Activated CD8-positive, alpha-beta memory T cell treated with anti-CD3 and anti-CD28 coated beads, Interleukin-2, amount 10 ng/mL, durations not matched to agents 7 days and 5 days (primary cell): Measurements from ENCODE around the gene ITGB2. TPM values are rescaled to one million over a fixed set of nuclear protein-coding genes. Genes with fewer than 3 reads are reported as not detected.
A peak's percentile ranks its signal among the peaks of the same experiment; 100 is the strongest.

Experiments
- ATAC-seq: fragments of 150-1000 bp; cut with Tn5 transposase; one replicate; pipeline ENCODE4 v1.10.0; 2021; ENCODE audit warnings: moderate library complexity
- CTCF ChIA-PET: fragments of 350-600 bp; sonication (Branson Sonifier 250); formaldehyde crosslinking; loops from one replicate; lab custom pipeline; 2021; ENCODE audit warnings: antibody characterized with exemption; lab: Charles Lee
- DNase-seq: peaks from one replicate; pipeline ENCODE4 v3.0.0-alpha.2; 2020
- H3K27ac Mint-ChIP-seq: one replicate; pipeline ENCODE4 v1.8.0; 2021; ENCODE audit warnings: mild to moderate bottlenecking, mixed read lengths
- H3K27me3 Mint-ChIP-seq: one replicate; pipeline ENCODE4 v1.8.0; 2021; ENCODE audit warnings: mixed read lengths
- H3K36me3 Mint-ChIP-seq: one replicate; pipeline ENCODE4 v1.8.0; 2021; ENCODE audit warnings: mild to moderate bottlenecking, mixed read lengths
- H3K4me1 Mint-ChIP-seq: one replicate; pipeline ENCODE4 v1.8.0; 2021; ENCODE audit warnings: mixed read lengths
- H3K4me3 Mint-ChIP-seq: one replicate; pipeline ENCODE4 v1.8.0; 2021; ENCODE audit warnings: mild to moderate bottlenecking, moderate library complexity, mixed read lengths
- H3K9me3 Mint-ChIP-seq: one replicate; pipeline ENCODE4 v1.8.0; 2022; ENCODE audit warnings: low read depth, mixed read lengths
- total RNA-seq, 2 experiments: library from RNA; stranded (reverse); gene quantifications; one replicate each; pipeline ENCODE4 v1.2.3, GENCODE V29; 2021

The ITGB2 gene
- total RNA-seq, 2 experiments from 2014 or later, result 336 to 372 TPM

DNA sequence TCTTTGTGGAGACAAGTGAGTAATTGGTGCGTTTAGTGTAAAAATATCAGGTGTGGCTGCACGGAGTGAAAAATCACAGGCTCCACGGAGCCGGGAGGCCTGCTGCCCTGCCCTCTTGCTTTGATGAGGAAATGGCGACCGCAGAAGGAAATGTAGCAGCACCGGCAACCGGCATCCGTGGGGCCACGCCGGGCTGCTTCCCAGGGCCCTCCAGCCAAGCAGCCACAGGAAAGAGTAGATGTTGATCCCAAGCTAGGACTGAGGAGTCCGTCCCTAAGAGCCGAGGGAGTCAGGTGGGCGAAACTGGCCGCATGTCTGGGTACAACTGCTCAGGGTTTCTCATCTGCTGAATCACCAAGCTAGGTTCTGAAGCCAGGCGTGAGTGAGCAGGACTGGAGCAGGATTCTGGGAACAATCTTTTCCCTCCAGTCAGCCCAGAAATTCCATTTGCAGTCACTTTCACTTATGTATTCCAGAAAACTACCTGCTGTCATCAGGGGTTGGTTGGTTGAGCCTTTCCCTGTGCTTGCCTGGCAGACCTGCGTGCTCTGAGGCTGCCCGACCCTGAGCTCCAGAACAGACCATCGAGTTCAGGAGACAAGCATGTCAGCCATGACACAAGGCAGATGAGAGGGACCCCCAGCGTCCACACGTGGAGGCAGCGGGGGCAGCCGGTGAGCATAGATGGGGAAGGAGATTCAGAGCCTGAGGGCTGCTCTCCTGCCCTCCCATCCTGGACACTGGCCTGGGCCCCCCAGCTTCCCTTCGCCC, 5.8 kb upstream of the ITGB2 start:
- CTCF ChIA-PET, result interaction anchor here (0.8 to 10.9 kb wide), 14 partner anchors 11 to 225 kb away, joined by 3 to 185 read pairs (median 4); partner anchors contain the start of genes ITGB2, PTTG1IP, SLX9 and UBE2G2
- peaks cover 7% of the 10 kb centered on the region for H3K36me3 Mint-ChIP-seq
- H3K9me3 Mint-ChIP-seq, result no peaks in the 10 kb centered on the region
- peak overlapping the region; percentile 93 for H3K27ac Mint-ChIP-seq
- H3K27me3 Mint-ChIP-seq, result no peaks in the 10 kb centered on the region
- peaks cover 80% of the 10 kb centered on the region for H3K4me1 Mint-ChIP-seq
- DNase-seq, result peak; percentile 70
- H3K4me3 Mint-ChIP-seq, result peak overlapping the region; percentile 72
- ATAC-seq, result peak; percentile 40

DNA sequence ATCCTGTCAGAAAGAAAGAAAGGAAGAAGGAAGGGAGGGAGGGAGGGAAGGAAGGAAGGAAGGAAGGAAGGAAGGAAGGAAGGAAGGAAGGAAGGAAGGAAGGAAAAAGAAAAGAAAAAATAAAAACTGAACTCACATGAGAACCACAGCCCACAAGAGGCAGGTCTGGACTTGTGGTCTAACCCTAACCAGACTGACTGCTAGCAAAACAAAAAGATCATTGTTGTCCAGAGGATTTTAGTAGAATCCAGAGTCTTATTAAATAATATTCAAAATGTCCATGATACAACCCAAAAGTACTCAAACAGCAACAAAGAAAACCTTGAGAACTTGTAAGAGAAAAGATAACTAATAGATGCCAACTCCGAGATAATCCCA, 4.7 kb upstream of the ITGB2 start:
- Mint-ChIP-seq H3K36me3 (peaks cover 10% of the 10 kb centered on the region), H3K9me3 (no peaks in the 10 kb centered on the region), H3K27ac (peak overlapping the region; percentile 76), H3K27me3 (no peaks in the 10 kb centered on the region), H3K4me3 (peak overlapping the region; percentile 19), H3K4me1 (peaks cover 78% of the 10 kb centered on the region)
- ATAC-seq (no peak), DNase-seq (peak; percentile 72)
- CTCF ChIA-PET, result interaction anchor here (1.3 to 10.9 kb wide), 4 partner anchors 10 to 124 kb away, joined by 4 to 185 read pairs (median 22); partner anchors contain the start of genes ITGB2, SLX9 and UBE2G2

- no peaks in the 10 kb centered on the region for H3K9me3 Mint-ChIP-seq
- peak overlapping the region; percentile 19 for H3K4me3 Mint-ChIP-seq
- ATAC-seq, result no peak
- no peak for DNase-seq
- CTCF ChIA-PET, result interaction anchor here (1.3 to 10.9 kb wide), 3 partner anchors 9 to 123 kb away, joined by 4 to 185 read pairs (median 39); partner anchors contain the start of genes ITGB2 and UBE2G2
- H3K36me3 Mint-ChIP-seq, result peaks cover 13% of the 10 kb centered on the region
- H3K27me3 Mint-ChIP-seq, result no peaks in the 10 kb centered on the region
- peak overlapping the region; percentile 76 for H3K27ac Mint-ChIP-seq
- H3K4me1 Mint-ChIP-seq, result peaks cover 74% of the 10 kb centered on the region
These were observed 4.1 kb upstream of the ITGB2 start for GRCh38 chr21:44924606-44925377.

DNA sequence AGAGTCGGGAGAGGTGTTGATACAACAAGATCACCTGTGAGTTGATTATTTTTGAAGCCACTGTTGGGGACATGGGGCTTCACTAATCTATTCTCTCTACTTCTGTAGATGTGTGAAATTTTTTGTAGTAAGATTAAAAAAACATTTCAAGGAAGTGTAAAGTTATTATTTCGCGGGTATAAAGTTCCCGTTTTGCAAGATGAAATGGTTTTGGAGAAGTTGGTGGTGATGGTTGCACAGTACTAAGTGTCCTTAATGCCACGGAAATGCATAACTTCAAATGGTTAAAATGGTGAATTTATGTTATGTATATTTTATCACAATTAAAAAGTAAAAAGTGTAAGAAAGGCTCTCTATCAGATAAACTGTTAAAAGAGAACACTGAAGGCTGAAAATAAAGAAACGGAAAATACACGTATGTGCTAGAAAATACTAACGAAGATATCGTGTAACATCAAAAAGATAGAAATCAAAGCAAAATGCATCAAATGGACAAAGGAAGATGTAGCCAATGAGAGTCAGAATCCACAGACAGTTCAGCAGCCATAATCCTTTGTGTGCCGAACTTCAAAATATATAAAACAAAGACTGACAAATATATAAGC, 2.9 kb upstream of the ITGB2 start:
- no peak for DNase-seq
- CTCF ChIA-PET, result no interaction called here
- Mint-ChIP-seq H3K36me3 (peaks cover 20% of the 10 kb centered on the region), H3K27ac (peak overlapping the region; percentile 3), H3K4me3 (peak overlapping the region; percentile 44), H3K4me1 (peaks cover 68% of the 10 kb centered on the region), H3K27me3 (no peaks in the 10 kb centered on the region), H3K9me3 (no peaks in the 10 kb centered on the region)
- no peak for ATAC-seq

GRCh38 chr21:44921928-44922327, 1.2 kb upstream of the ITGB2 start:
- ATAC-seq (no peak), DNase-seq (no peak)
- Mint-ChIP-seq H3K36me3 (peaks cover 30% of the 10 kb centered on the region), H3K27ac (peak overlapping the region; percentile 50), H3K4me1 (peaks cover 68% of the 10 kb centered on the region), H3K27me3 (no peaks in the 10 kb centered on the region), H3K4me3 (peak overlapping the region; percentile 91), H3K9me3 (no peaks in the 10 kb centered on the region)
- CTCF ChIA-PET, result no interaction called here

- Mint-ChIP-seq H3K4me1 (peaks cover 65% of the 10 kb centered on the region), H3K9me3 (no peaks in the 10 kb centered on the region), H3K27me3 (no peaks in the 10 kb centered on the region), H3K4me3 (peak overlapping the region; percentile 91), H3K27ac (peak overlapping the region; percentile 85), H3K36me3 (peaks cover 39% of the 10 kb centered on the region)
- ATAC-seq (peak; percentile 41), DNase-seq (peak; percentile 58)
- CTCF ChIA-PET, result interaction anchor here (1.0 to 11.1 kb wide), 5 partner anchors 10 to 208 kb away, joined by 3 to 185 read pairs (median 5); no protein-coding TSS in a partner anchor
These were observed 596 bp downstream of the ITGB2 start for GRCh38 chr21:44919913-44920693.

DNA sequence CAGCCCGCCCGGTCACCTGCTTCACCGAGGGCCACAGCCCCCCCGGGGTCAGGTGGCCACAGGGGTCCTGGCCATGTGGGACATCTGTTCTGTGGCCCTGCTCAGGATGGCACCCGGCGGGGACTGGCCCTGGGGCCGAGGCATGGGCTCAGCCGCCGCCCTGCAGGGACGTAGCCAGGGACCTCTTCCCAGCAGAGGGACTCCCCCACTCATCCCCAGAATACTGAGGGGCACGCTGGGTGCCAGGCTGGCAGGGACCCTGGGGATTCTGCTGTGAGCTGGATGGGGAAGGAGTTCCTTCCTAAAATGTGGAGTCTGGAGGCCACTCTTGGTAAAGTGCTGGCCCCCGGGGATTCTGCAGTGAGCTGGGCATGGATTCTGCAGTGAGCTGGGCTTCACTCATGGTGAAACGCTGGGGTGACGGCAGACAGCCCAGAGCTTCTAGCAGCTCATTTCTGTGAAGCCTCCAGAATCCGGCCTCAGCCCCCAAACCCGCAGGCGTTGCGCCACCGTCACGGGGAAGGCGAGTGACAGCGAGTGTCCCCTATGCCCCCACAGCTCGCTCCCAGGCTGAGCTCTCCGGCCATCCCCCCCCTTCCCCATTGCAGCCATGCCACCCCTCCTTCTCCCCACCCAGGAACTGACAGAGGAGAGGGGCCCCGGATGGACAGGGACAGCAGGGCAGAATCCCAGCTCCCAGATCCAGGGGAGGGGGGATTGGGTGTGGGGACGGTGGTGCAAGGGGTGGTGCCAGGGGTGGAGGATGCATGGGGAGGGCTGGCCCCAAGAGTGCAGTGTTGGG, 1.4 kb downstream of the ITGB2 start:
- H3K4me3 Mint-ChIP-seq, result peak overlapping the region; percentile 91
- peak; percentile 18 for ATAC-seq
- peak; percentile 62 for DNase-seq
- peaks cover 64% of the 10 kb centered on the region for H3K4me1 Mint-ChIP-seq
- peaks cover 41% of the 10 kb centered on the region for H3K36me3 Mint-ChIP-seq
- no peaks in the 10 kb centered on the region for H3K9me3 Mint-ChIP-seq
- no peaks in the 10 kb centered on the region for H3K27me3 Mint-ChIP-seq
- H3K27ac Mint-ChIP-seq, result peak overlapping the region; percentile 84
- CTCF ChIA-PET, result interaction anchor here (0.7 to 11.1 kb wide), 5 partner anchors 11 to 219 kb away, joined by 3 to 185 read pairs (median 3); no protein-coding TSS in a partner anchor

GRCh38 chr21:44918581-44919033, 2.1 kb downstream of the ITGB2 start:
- peaks cover 64% of the 10 kb centered on the region for H3K4me1 Mint-ChIP-seq
- ATAC-seq, result no peak
- H3K27me3 Mint-ChIP-seq, result no peaks in the 10 kb centered on the region
- no peak for DNase-seq
- CTCF ChIA-PET, result interaction anchor here (0.7 to 11.1 kb wide), 5 partner anchors 11 to 220 kb away, joined by 3 to 185 read pairs (median 3); no protein-coding TSS in a partner anchor
- no peaks in the 10 kb centered on the region for H3K9me3 Mint-ChIP-seq
- H3K27ac Mint-ChIP-seq, result peak overlapping the region; percentile 49
- H3K4me3 Mint-ChIP-seq, result peak overlapping the region; percentile 91
- peaks cover 40% of the 10 kb centered on the region for H3K36me3 Mint-ChIP-seq

- peak overlapping the region; percentile 91 for H3K4me3 Mint-ChIP-seq
- H3K27me3 Mint-ChIP-seq, result no peaks in the 10 kb centered on the region
- peak overlapping the region; percentile 13 for H3K27ac Mint-ChIP-seq
- CTCF ChIA-PET, result interaction anchor here (1.4 to 11.1 kb wide), 4 partner anchors 12 to 31 kb away, joined by 3 to 185 read pairs (median 6); partner anchors contain the start of gene SLX9
- peaks cover 40% of the 10 kb centered on the region for H3K36me3 Mint-ChIP-seq
- DNase-seq (no peak), ATAC-seq (no peak)
- peaks cover 69% of the 10 kb centered on the region for H3K4me1 Mint-ChIP-seq
- no peaks in the 10 kb centered on the region for H3K9me3 Mint-ChIP-seq
These were observed 2.6 kb downstream of the ITGB2 start for GRCh38 chr21:44918107-44918470.

- H3K4me3 Mint-ChIP-seq, result peak overlapping the region; percentile 48
- peak overlapping the region; percentile 20 for H3K27ac Mint-ChIP-seq
- ATAC-seq (no peak), DNase-seq (no peak)
- H3K4me1 Mint-ChIP-seq, result peaks cover 68% of the 10 kb centered on the region
- H3K36me3 Mint-ChIP-seq, result peaks cover 37% of the 10 kb centered on the region
- H3K9me3 Mint-ChIP-seq, result no peaks in the 10 kb centered on the region
- no peaks in the 10 kb centered on the region for H3K27me3 Mint-ChIP-seq
- CTCF ChIA-PET, result interaction anchor here (1.4 to 11.1 kb wide), 3 partner anchors 12 to 24 kb away, joined by 3 to 185 read pairs (median 8); partner anchors contain the start of gene SLX9
These were observed 3.1 kb downstream of the ITGB2 start for GRCh38 chr21:44917446-44918106.

GRCh38 chr21:44916965-44917364, 3.7 kb downstream of the ITGB2 start:
- DNase-seq, result no peak
- Mint-ChIP-seq H3K4me1 (peaks cover 73% of the 10 kb centered on the region), H3K4me3 (peak overlapping the region; percentile 48), H3K36me3 (peaks cover 37% of the 10 kb centered on the region), H3K27ac (peak overlapping the region; percentile 30), H3K27me3 (no peaks in the 10 kb centered on the region), H3K9me3 (no peaks in the 10 kb centered on the region)
- no peak for ATAC-seq
- CTCF ChIA-PET, result interaction anchor here (0.8 to 11.1 kb wide), 4 partner anchors 10 to 23 kb away, joined by 3 to 185 read pairs (median 6); partner anchors contain the start of gene SLX9
